H1 (cell line): ENCODE results near the gene CLN3. TPM values are rescaled to one million over a fixed set of nuclear protein-coding genes. Genes with fewer than 3 reads are reported as not detected.

Source experiments
- CTCF ChIA-PET: fragments of 300-600 bp; sonication (Branson Sonifier 250); formaldehyde crosslinking; loops from one replicate; lab custom pipeline; 2021; ENCODE audit not compliant: partially characterized antibody; lab: Charles Lee
- POLR2A ChIA-PET: fragments of 300-600 bp; sonication (Branson Sonifier 250); formaldehyde crosslinking; loops from one replicate; lab custom pipeline; 2021; ENCODE audit warnings: inconsistent platforms; ENCODE audit not compliant: partially characterized antibody; lab: Charles Lee
- DNase-seq, 2 experiments: peaks; one replicate each; pipeline versions ENCODE4 v3.0.0 to v3.0.0-alpha.2; 2010 to 2022; ENCODE audit warnings: low spot score in 2 of 2, low read depth in 1 of 2, mixed read lengths in 1 of 2
- FAIRE-seq: peaks from 2 replicates; lab custom pipeline; 2011; peaks lifted over from hg19 to GRCh38; lab: Jason Lieb, UNC
- H2AFZ ChIP-seq: 2 replicates; pipeline ENCODE4 v1.8.1; 2012; ENCODE audit warnings: low read length, inconsistent platforms
- H2AK5ac ChIP-seq: 2 replicates; pipeline ENCODE4 v1.6.1; 2013; ENCODE audit warnings: low read depth, low read length
- H2BK120ac ChIP-seq: replicated peaks from 2 replicates; pipeline ENCODE3; 2013; ENCODE audit warnings: low read depth, low read length, inconsistent platforms
- H2BK12ac ChIP-seq: 2 replicates; pipeline ENCODE4 v1.6.1; 2013; ENCODE audit warnings: low read depth, low read length
- H2BK15ac ChIP-seq: 2 replicates; pipeline ENCODE4 v1.6.1; 2013; ENCODE audit warnings: low read length
- H2BK20ac ChIP-seq: 2 replicates; pipeline ENCODE4 v1.6.1; 2013; ENCODE audit warnings: low read length
- H2BK5ac ChIP-seq: 2 replicates; pipeline ENCODE4 v1.6.1; 2013; ENCODE audit warnings: low read depth, low read length
- H3K14ac ChIP-seq: 2 replicates; pipeline ENCODE4 v1.6.1; 2013; ENCODE audit warnings: inconsistent platforms; ENCODE audit not compliant: insufficient read length
- H3K18ac ChIP-seq: 2 replicates; pipeline ENCODE4 v1.6.1; 2013; ENCODE audit warnings: low read length; ENCODE audit errors: extremely low read depth
- H3K23ac ChIP-seq: 2 replicates; pipeline ENCODE4 v1.6.1; 2013; ENCODE audit warnings: inconsistent platforms; ENCODE audit not compliant: insufficient read length
- H3K23me2 ChIP-seq: 2 replicates; pipeline ENCODE4 v1.6.1; 2013; ENCODE audit warnings: low read depth, low read length
- H3K27ac ChIP-seq: 2 replicates; pipeline ENCODE4 v1.6.1; 2011; ENCODE audit warnings: low read depth, low read length, inconsistent platforms
- H3K27me3 ChIP-seq, 4 experiments: replicated peaks in 1 of 4; 1 replicate in 1 of 4; 2 replicates in 3 of 4; pipeline versions ENCODE4 v1.6.1 to v1.8.1; 2011 to 2013; ENCODE audit warnings: low read length in 3 of 4, mild to moderate bottlenecking in 3 of 4, inconsistent platforms in 2 of 4, mixed read lengths in 2 of 4, moderate library complexity in 1 of 4; ENCODE audit not compliant: control insufficient read depth in 3 of 4, insufficient read depth in 3 of 4; ENCODE audit errors: extremely low read depth in 1 of 4
- H3K36me3 ChIP-seq, 4 experiments: 2 replicates each; pipeline versions ENCODE4 v1.6.1 to v1.8.1; 2011 to 2013; ENCODE audit warnings: mild to moderate bottlenecking in 4 of 4, low read length in 3 of 4, moderate library complexity in 2 of 4, control low read depth in 1 of 4, inconsistent platforms in 1 of 4; ENCODE audit not compliant: insufficient read depth in 4 of 4, control insufficient read depth in 2 of 4
- H3K4ac ChIP-seq: replicated peaks from 2 replicates; pipeline ENCODE3; 2013; ENCODE audit warnings: low read length, low read depth, mixed read lengths, inconsistent platforms; ENCODE audit not compliant: insufficient read length
- H3K4me1 ChIP-seq, 4 experiments: replicated peaks in 1 of 4; 1 replicate in 1 of 4; 2 replicates in 3 of 4; pipeline versions ENCODE4 v1.6.1 to v1.8.1; 2011 to 2013; ENCODE audit warnings: low read length in 3 of 4, inconsistent platforms in 2 of 4, mixed read lengths in 1 of 4; ENCODE audit not compliant: insufficient read depth in 4 of 4, control insufficient read depth in 3 of 4
- H3K4me2 ChIP-seq, 2 experiments: 2 replicates each; pipeline versions ENCODE4 v1.6.1 to v1.8.1; 2011 to 2013; ENCODE audit warnings: low read depth in 2 of 2, low read length in 2 of 2, control low read depth in 1 of 2, inconsistent platforms in 1 of 2, mild to moderate bottlenecking in 1 of 2; ENCODE audit not compliant: insufficient read depth in 1 of 2
- H3K4me3 ChIP-seq, 4 experiments: fragments of 200-600, 300-600 bp in 1 of 4; sonication (generic), shearing (Covaris generic), sonication (Bioruptor Twin) in 1 of 4; 2 replicates each; pipeline versions ENCODE4 v1.5.1 to v1.8.1; 2011 to 2016; ENCODE audit warnings: low read length in 4 of 4, low read depth in 3 of 4, control low read depth in 2 of 4, inconsistent platforms in 2 of 4, mild to moderate bottlenecking in 2 of 4, mixed read lengths in 1 of 4, moderate library complexity in 1 of 4; ENCODE audit not compliant: insufficient read depth in 2 of 4; ENCODE audit errors: extremely low read depth in 1 of 4
- H3K56ac ChIP-seq: replicated peaks from 2 replicates; pipeline ENCODE3; 2013; ENCODE audit warnings: low read depth, mild to moderate bottlenecking, mixed read lengths, low read length, inconsistent platforms; ENCODE audit not compliant: insufficient read length
- H3K79me1 ChIP-seq: 2 replicates; pipeline ENCODE4 v1.6.1; 2013; ENCODE audit warnings: low read depth, low read length, control low read depth
- H3K79me2 ChIP-seq, 2 experiments: 2 replicates each; pipeline versions ENCODE4 v1.6.1 to v1.8.1; 2012 to 2013; ENCODE audit warnings: low read length in 2 of 2, mild to moderate bottlenecking in 2 of 2, inconsistent platforms in 1 of 2; ENCODE audit not compliant: insufficient read depth in 2 of 2, control insufficient read depth in 1 of 2
- H3K9ac ChIP-seq, 4 experiments: replicated peaks in 1 of 4; 1 replicate in 1 of 4; 2 replicates in 3 of 4; pipeline versions ENCODE4 v1.6.1 to v1.8.1; 2011 to 2013; ENCODE audit warnings: low read depth in 3 of 4, low read length in 3 of 4, control low read depth in 2 of 4, mild to moderate bottlenecking in 2 of 4, moderate library complexity in 2 of 4, inconsistent platforms in 1 of 4; ENCODE audit errors: extremely low read depth in 1 of 4
- H3K9me3 ChIP-seq, 2 experiments: 2 replicates each; pipeline versions ENCODE4 v1.6.1 to v1.8.1; 2012 to 2013; ENCODE audit warnings: mild to moderate bottlenecking in 2 of 2, moderate library complexity in 2 of 2, control low read depth in 1 of 2, inconsistent platforms in 1 of 2, low read depth in 1 of 2, low read length in 1 of 2, mixed read lengths in 1 of 2; ENCODE audit not compliant: insufficient read depth in 2 of 2
- H4K20me1 ChIP-seq, 2 experiments: replicated peaks in 1 of 2; 2 replicates each; pipeline versions ENCODE3 to v1.8.1; 2011 to 2013; ENCODE audit warnings: inconsistent platforms in 2 of 2, low read length in 2 of 2, mild to moderate bottlenecking in 1 of 2; ENCODE audit not compliant: insufficient read depth in 2 of 2, control insufficient read depth in 1 of 2
- H4K5ac ChIP-seq: 2 replicates; pipeline ENCODE4 v1.6.1; 2013; ENCODE audit warnings: low read length, low read depth, mixed read lengths, inconsistent platforms; ENCODE audit not compliant: insufficient read length
- H4K8ac ChIP-seq: 2 replicates; pipeline ENCODE4 v1.8.0; 2013; ENCODE audit warnings: mild to moderate bottlenecking, moderate library complexity, low read length, inconsistent platforms; ENCODE audit not compliant: insufficient read depth; ENCODE audit errors: extremely low read depth
- H4K91ac ChIP-seq: replicated peaks from 2 replicates; pipeline ENCODE3; 2013; ENCODE audit warnings: low read length, mixed read lengths, inconsistent platforms; ENCODE audit not compliant: insufficient read length
- ASH2L ChIP-seq: fragments of 200-600, 300-600 bp; sonication (generic); IDR thresholded peaks from one replicate; pipeline ENCODE4 v1.7.1; 2017; ENCODE audit warnings: low read length
- BACH1 ChIP-seq: IDR thresholded peaks from 2 replicates; pipeline ENCODE4 v1.6.1; 2012; ENCODE audit warnings: low read length, improper control_type of control experiment
- CEBPB ChIP-seq: IDR thresholded peaks from 2 replicates; pipeline ENCODE4 v1.6.1; 2012; ENCODE audit warnings: low read depth, low read length
- CHD1 ChIP-seq: IDR thresholded peaks from 2 replicates; pipeline ENCODE4 v1.6.1; 2012; ENCODE audit warnings: low read depth, low read length, improper control_type of control experiment
- CHD2 ChIP-seq: IDR thresholded peaks from 2 replicates; pipeline ENCODE4 v1.6.1; 2012; ENCODE audit warnings: low read length, improper control_type of control experiment
- CREB1 ChIP-seq: IDR thresholded peaks from 2 replicates; pipeline ENCODE4 v1.6.1; 2012; ENCODE audit warnings: inconsistent platforms
- FOSL1 ChIP-seq: IDR thresholded peaks from 2 replicates; pipeline ENCODE4 v1.6.1; 2011; ENCODE audit warnings: mild to moderate bottlenecking, low read depth, low read length, moderate library complexity; ENCODE audit not compliant: insufficient read depth
- NANOG ChIP-seq: IDR thresholded peaks from 2 replicates; pipeline ENCODE4 v1.6.1; 2011; ENCODE audit warnings: low read length, low read depth, mild to moderate bottlenecking, inconsistent platforms; ENCODE audit not compliant: insufficient read depth, poor library complexity, severe bottlenecking
- NRF1 ChIP-seq: IDR thresholded peaks from 2 replicates; pipeline ENCODE4 v1.6.1; 2011; ENCODE audit warnings: mild to moderate bottlenecking, low read depth, low read length, improper control_type of control experiment
- PHF8 ChIP-seq: fragments of 200-600 bp; sonication (generic); conservative IDR thresholded peaks from 2 replicates; pipeline ENCODE4 v1.7.1; 2012; ENCODE audit warnings: low read depth, mild to moderate bottlenecking, inconsistent platforms, low read length, moderate library complexity
- POLR2A ChIP-seq, 2 experiments: IDR thresholded peaks; 1 replicate in 1 of 2; 2 replicates in 1 of 2; pipeline ENCODE4 v1.6.1; 2011; ENCODE audit warnings: low read depth in 2 of 2, low read length in 2 of 2, mild to moderate bottlenecking in 2 of 2; ENCODE audit errors: control extremely low read depth in 1 of 2
- TBP ChIP-seq: IDR thresholded peaks from 2 replicates; pipeline ENCODE4 v1.6.1; 2011; ENCODE audit warnings: low read depth, low read length, improper control_type of control experiment
- WGBS, 2 experiments: shearing (Covaris generic) in 1 of 2; methylation state at CpG; one replicate each; pipeline versions ENCODE4 v1.1.6 to v1.1.7; 2013 to 2015; ENCODE audit warnings: low lambda C conversion rate in 2 of 2, mixed read lengths in 2 of 2, inconsistent platforms in 1 of 2, low coverage in 1 of 2, missing lambda C conversion rate in 1 of 2; ENCODE audit not compliant: insufficient replicate concordance in 2 of 2, insufficient coverage in 1 of 2, insufficient read length in 1 of 2; ENCODE audit errors: extremely low coverage in 1 of 2, missing lambda C conversion rate in 1 of 2; 5-methylcytosine and 5-hydroxymethylcytosine counted together
- polyA plus RNA-seq, 7 experiments: library from polyadenylated mRNA; depleted of rRNA in 3 of 7; stranded (reverse) in 5 of 7; unstranded in 2 of 7; fragments of >200 nt in 5 of 7; fragments of 200-250 nt in 2 of 7; gene quantifications; 1 replicate in 5 of 7; 2 replicates in 1 of 7; 4 replicates in 1 of 7; pipeline versions ENCODE4 v1.2.1 to v1.2.3, GENCODE V29; 2011 to 2013; ENCODE audit warnings: missing spikeins in 2 of 7, mixed read lengths in 2 of 7
- total RNA-seq: library from RNA; stranded (reverse); fragmentation: NEBNext Ultra II Directional; extraction: Animal tissue kit (Norgen Biotek cat#: 25700); gene quantifications from 2 replicates; pipeline ENCODE4 v1.2.1, GENCODE V29; 2021
- TF ChIP-seq, protein P1 (sequence below), 3 experiments: IDR thresholded peaks; 1 replicate in 2 of 3; 2 replicates in 1 of 3; pipeline versions ENCODE4 v1.5.1 to v1.6.1; 2011; ENCODE audit warnings: low read length in 3 of 3, mild to moderate bottlenecking in 3 of 3, inconsistent platforms in 2 of 3, low read depth in 1 of 3, moderate library complexity in 1 of 3; ENCODE audit not compliant: insufficient read depth in 1 of 3; ENCODE audit errors: control extremely low read depth in 1 of 3

CLN3 gene
- total and polyA plus RNA-seq, 2 of the 8 experiments (the other 6 are each of a cell fraction or from before 2014, with no cell fraction given) = 22.9 to 44.3 TPM

DNA sequence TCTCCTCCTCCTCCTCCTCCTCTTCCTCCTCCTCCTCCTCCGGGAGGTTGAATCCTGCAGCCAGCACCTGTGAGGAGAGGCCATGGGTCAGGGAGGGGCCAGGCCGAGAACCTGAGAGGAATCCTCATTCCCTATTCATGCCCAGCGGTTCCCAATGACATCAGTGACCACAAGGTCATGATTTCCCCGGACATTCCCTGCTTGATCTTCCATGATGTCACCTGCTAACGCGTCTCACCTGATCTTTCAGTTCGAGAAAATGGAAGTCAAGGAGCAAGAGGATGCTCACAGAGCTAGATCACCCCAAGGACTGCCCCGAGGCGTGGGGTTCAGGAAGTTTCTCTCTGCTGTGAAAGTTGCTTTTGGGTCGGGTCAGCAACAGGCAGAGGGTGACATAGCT lies 8.0 kb upstream of the CLN3 start:
- Histone ChIP-seq H3K27ac (no peak overlapping the region), H2BK120ac (no peak overlapping the region), H3K23ac (no peak overlapping the region), H3K36me3 (no peaks in the 10 kb centered on the region), H4K91ac (no peak overlapping the region), H3K56ac (no peak overlapping the region), H2BK15ac (no peak overlapping the region), H3K9ac (no peak overlapping the region), H2AK5ac (no peak overlapping the region), H3K9me3 (no peaks in the 10 kb centered on the region), H2AFZ (no peak overlapping the region), H3K4me1 (no peaks in the 10 kb centered on the region), H4K20me1 (peaks cover 0 to 3% of the 10 kb centered on the region in 2 experiments), H2BK5ac (no peak overlapping the region), H3K23me2 (peaks cover 10% of the 10 kb centered on the region; the same call in 1 of the 2 replicates), H3K79me1 (no peaks in the 10 kb centered on the region), H3K18ac (no peak overlapping the region), H3K79me2 (no peaks in the 10 kb centered on the region), H3K4me3 (no peak overlapping the region), H2BK12ac (no peak overlapping the region), H4K8ac (no peak overlapping the region), H3K27me3 (no peaks in the 10 kb centered on the region; a peak in 1 of 7 replicates), H2BK20ac (no peak overlapping the region; the same call in 1 of the 2 replicates), H3K14ac (no peak overlapping the region), H4K5ac (no peak overlapping the region), H3K4ac (no peak overlapping the region), H3K4me2 (no peak overlapping the region)
- 91% methylated on average over 8 of the region's 10 CpGs; no CpG with 5 or more reads in 1 of the 2 experiments for WGBS, 2 experiments
- POLR2A ChIA-PET = no interaction called here
- CTCF ChIA-PET = interaction anchor here (1.6 kb wide), 1 partner anchor 50 kb away, joined by 3 read pairs; no protein-coding TSS in a partner anchor
- DNase-seq (no peak), FAIRE-seq (no peak)
- TF ChIP-seq FOSL1 (no peak), CHD1 (no peak), CREB1 (no peak), POLR2A (IDR thresholded peaks at IDR 0.05; ENCODE audit: control extremely low read depth in 1 of 2, low read depth in 2 of 2, low read length in 2 of 2) (no peak), NANOG (no peak), ASH2L (no peak), TBP (no peak), CEBPB (no peak), BACH1 (no peak), NRF1 (no peak), PHF8 (no peak), CHD2 (no peak)
- TF ChIP-seq, protein P1, sequence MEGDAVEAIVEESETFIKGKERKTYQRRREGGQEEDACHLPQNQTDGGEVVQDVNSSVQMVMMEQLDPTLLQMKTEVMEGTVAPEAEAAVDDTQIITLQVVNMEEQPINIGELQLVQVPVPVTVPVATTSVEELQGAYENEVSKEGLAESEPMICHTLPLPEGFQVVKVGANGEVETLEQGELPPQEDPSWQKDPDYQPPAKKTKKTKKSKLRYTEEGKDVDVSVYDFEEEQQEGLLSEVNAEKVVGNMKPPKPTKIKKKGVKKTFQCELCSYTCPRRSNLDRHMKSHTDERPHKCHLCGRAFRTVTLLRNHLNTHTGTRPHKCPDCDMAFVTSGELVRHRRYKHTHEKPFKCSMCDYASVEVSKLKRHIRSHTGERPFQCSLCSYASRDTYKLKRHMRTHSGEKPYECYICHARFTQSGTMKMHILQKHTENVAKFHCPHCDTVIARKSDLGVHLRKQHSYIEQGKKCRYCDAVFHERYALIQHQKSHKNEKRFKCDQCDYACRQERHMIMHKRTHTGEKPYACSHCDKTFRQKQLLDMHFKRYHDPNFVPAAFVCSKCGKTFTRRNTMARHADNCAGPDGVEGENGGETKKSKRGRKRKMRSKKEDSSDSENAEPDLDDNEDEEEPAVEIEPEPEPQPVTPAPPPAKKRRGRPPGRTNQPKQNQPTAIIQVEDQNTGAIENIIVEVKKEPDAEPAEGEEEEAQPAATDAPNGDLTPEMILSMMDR (IDR thresholded peaks at IDR 0.05; ENCODE audit: control extremely low read depth in 1 of 3, insufficient read depth in 1 of 3, low read depth in 1 of 3, low read length in 3 of 3) = no peak
